ENCODE data around the gene GGA2.

Gene GGA2

DNA sequence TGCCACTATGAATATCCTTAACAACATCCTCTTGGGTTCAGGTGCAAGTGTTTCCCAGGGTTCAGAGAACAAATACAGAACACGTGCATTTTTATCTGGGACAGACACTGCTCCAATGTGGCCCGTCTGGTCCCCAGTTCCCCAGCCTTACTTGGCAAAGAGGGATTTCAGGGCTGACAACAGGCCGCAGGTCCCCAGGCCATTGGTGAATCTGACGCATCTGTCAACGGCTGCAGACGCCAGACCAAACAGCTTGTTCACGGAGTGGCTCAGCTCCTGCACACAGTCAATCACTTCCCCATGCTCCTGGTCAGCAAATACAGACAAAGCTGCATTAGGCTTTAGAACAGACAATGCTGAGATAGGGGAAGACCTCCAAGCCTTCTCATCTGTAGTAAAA is 93.5 kb downstream of the GGA2 start:
- Histone ChIP-seq H3K9ac (no peak overlapping the region), H3K9me3 (replicated peaks in 1 of 11) (no peaks in the 10 kb centered on the region), H3K4me3 (no peak overlapping the region), H4K20me1 (no peaks in the 10 kb centered on the region), H3K27ac (no peak overlapping the region), H3K36me3 (peaks cover 72 to 95% (median 78%) of the 10 kb centered on the region in 11 experiments), H3K27me3 (no peaks in the 10 kb centered on the region), H3K4me1 (no peaks in the 10 kb centered on the region), H3K4me2 (no peak overlapping the region)
- TF ChIP-seq Cebpa-rat (IDR thresholded peaks at IDR 0.05), result no peak

- Histone ChIP-seq H3K9ac (no peak overlapping the region), H3K4me2 (no peak overlapping the region), H3K4me3 (no peak overlapping the region), H3K27me3 (no peaks in the 10 kb centered on the region), H4K20me1 (no peaks in the 10 kb centered on the region; a peak in 2 of 22 replicates), H3K36me3 (peaks cover 85 to 100% (median 92%) of the 10 kb centered on the region in 11 experiments), H3K9me3 (replicated peaks in 1 of 11) (no peaks in the 10 kb centered on the region), H3K4me1 (no peaks in the 10 kb centered on the region), H3K27ac (no peak overlapping the region)
- TF ChIP-seq Cebpa-rat (IDR thresholded peaks at IDR 0.05), result no peak
These were observed 95.6 kb downstream of the GGA2 start for GRCh38 chr16:23414731-23415130.
